ENCODE measurements around the gene ZSCAN16.
"Not testable (repeated sequence)": the region's sequence is repeated elsewhere in the genome, so short reads cannot be mapped to it uniquely, and the experiment has no call there.

The ZSCAN16 gene

DNA sequence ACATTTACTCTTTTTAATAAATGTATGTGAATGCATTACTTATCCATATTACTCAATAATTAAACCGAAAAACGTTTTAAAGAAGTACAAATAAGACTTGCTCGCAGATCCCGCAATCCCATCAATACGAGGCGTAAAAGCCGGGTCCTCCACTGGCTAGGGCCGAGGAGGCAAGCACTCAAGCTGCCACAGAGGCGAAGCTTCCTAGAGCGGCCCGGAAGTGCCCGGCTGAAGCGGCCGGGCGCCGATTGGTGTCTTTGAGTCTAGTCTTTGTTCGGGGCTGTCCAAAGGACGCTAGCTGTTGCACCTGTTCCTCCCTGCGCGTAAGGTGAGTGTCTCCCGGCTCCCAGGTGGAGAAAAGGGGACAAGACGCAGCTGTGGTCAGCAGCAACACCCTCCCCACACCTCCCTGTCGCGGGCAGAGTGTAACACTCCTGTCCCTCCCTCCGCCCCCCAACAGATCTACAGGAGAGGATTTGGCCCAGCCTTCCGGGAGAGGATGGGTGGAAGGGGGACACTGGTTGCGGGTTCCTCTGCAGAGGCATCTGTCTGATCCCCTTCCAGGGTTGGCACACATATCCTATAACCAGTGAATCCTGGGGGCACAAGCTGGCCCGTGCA, at the start of gene ZSCAN16:
TSS of gene ZSCAN16 (plus strand) at position 260 of the 621 bp plus-strand sequence. CDS start 835 bp downstream, outside the sequence.
- peak; percentile 24 to 62 (median 39) for DNase-seq

DNA sequence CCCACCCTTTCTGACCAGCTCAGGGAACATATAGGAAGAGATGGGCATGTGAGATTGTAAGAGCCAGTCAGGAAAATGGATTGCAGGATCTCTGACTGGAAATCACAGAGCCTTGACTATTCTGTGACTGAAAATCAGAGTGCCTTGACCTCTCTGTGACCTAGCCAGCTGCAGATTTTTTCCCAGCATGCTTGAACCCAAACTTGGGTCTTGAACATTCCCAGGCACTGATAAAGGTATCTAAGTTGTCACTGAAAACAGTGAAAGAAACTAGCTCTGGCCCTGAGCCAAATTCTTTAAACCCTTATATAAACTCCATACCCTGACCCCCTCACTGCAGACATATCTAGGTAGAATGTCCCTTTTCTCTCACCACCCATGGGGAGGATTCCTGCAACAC, 46.4 kb upstream of the ZSCAN16 start:
- no peak for DNase-seq

DNA sequence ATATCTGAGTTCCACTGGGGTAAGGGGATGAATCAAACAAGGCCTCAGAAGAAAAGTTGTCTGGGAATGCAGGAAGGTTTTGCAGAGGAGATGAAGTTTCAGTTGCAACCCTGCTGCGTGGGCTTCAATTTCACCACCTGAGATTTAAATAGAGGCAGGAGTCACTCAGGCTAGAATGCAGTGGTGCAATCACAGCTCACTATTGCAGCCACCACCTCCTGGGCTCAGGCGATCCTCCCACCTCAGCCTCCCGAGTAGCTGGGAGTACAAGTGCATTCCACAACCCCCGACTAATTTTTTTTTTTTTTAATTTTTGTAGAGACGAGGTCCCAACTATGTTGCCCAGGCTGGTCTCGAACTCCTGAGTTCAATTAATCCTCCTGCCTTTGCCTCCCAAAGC, 45.6 kb upstream of the ZSCAN16 start:
- DNase-seq: no peak

DNA sequence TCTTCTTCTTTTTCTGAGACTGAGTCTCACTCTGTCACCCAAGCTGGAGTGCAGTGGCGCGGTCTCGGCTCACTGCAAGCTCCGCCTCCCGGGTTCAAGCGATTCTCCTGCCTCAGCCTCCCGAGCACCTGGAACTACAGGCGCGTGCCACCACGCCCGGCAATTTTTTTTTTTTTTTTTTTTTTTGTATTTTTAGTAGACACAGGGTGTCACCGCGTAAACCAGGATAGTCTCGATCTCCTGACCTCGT, 44.1 kb upstream of the ZSCAN16 start, which contains the start of gene ZNF165:
TSS of gene ZNF165 (plus strand) at position 188 of the 250 bp plus-strand sequence. CDS start 4,913 bp downstream, outside the sequence.
- not testable (repeated sequence) for DNase-seq

DNA sequence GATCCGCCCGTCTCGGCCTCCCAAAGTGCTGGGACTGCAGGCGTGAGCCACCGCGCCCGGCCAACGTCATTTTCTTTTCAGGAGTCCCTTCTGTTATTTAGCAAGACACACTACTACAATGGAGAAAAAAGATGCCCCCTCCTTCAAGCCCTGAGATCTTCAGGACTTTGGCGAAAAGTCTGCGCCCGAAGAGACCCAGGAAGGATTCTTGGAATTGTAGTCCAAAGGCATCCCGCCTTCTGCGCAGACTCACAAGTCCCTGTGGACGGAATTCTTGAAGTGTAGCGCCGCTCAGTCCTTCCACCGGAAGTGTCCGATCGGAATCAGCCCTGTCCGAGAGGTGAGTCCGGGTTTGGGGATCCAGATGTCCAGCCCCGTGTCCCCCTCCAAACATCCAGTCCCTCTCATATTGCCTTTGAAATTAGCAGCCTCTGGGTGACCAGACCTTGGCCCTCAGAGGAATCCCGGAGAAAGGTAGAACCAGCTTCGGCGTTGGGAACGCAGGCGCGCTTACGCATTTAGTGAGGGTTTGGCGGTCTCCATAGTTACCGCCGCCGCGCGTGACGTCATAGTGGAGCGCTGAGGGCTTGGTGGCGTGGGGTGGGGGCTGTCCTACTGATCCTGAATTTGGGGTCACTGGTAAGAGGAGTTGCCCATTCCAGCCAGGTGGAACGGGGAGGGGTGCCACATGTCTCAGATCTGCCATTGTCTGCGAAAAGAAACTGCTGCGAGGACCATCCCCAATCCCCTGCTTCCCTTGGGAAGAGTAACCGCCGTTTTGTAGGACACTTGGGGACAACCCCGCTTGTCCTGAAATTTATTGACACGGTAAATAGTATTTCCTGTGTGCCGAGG, 43.6 kb upstream of the ZSCAN16 start:
- DNase-seq: peak; percentile 88 to 91 (median 90)

DNA sequence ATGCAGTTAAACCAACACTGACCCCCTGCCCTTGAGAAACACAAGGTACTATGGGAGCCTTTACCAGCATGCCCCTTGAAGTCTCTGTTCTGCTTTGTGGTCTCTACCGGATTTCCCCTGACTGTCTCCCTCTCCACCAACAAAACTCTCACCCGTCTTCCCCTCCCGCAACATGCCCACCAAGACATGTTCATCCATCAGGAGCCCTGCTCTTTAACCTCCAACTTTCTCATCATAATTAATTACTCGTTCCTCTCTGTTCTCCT, 43.0 kb upstream of the ZSCAN16 start:
- DNase-seq: peak in 1 of 4 experiments; percentile 13

DNA sequence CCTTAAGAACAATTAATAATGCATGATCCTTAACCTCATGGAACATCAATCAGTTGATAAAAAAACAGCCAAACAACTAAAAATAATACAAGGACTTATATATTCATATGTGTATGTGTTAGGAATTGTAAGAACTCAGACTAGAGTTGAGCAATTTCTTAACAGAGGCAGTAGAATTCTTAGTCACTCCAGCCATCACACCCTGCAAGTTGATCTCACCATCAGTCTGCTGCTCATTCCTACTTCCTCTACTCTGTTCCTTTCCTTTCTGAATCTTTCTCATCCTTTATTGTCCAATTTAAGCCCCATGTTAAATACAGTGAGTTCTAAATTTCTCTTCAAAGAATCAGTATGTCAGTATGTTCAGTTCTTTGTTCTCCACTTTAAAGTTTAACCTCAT, 41.5 kb upstream of the ZSCAN16 start:
- DNase-seq: no peak

DNA sequence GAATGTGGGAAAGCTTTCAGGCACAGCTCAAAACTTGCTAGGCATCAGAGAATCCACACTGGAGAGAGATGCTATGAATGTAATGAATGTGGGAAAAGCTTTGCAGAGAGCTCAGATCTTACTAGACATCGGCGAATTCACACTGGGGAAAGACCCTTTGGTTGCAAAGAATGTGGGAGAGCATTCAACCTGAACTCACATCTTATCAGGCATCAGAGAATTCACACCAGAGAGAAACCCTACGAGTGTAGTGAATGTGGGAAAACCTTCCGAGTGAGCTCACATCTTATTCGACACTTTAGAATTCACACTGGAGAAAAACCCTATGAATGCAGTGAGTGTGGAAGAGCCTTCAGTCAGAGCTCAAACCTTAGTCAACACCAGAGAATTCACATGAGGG, 35.4 kb upstream of the ZSCAN16 start:
- no peak for DNase-seq

DNA sequence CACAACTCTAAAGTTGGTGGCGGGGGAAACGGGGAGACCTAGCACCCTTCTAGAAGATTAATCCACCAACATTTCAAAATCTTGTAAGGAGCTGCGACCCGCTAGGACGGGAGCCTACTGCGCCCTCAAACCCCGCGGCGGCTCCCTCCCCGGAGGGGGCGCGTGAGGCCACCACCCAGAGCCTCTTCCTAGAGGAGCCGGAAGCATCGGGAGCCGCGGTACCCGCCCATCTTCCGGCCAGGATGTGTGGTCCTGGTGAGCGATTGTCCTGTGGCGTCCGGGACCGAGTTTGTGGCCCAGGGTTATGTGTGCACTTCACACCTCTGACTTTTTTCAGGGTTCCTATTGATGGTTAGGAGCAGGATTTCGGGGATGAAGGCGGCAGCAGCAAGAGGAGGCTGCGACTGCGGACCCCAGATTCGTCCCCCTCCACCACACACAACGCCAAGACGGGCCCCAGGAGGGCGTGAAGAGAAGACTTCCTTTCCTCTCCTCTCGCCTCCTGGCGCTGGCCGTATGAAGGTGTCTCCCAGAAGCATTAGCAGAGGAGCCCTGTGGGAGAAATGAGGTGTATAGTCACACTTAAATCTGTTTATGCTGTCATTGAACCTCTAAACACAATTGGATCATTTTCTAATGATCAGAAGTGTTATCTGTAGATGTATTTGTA, 33.4 kb upstream of the ZSCAN16 start:
- no peak for DNase-seq

DNA sequence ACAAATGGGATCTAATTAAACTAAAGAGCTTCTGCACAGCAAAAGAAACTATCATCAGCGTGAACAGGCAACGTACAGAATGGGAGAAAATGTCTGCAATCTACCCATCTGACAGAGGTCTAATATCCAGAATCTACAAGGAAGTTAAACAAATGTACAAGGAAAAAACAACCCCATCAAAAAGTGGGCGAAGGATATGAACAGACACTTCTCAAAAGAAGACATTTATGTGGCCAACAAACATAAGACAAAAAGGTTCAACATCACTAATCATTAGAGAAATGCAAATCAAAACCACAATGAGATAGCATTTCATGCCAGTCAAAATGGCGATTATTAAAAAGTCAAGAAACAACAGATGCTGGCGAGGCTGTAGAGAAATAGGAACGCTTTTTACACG, 22.2 kb upstream of the ZSCAN16 start:
- not testable (repeated sequence) for DNase-seq

DNA sequence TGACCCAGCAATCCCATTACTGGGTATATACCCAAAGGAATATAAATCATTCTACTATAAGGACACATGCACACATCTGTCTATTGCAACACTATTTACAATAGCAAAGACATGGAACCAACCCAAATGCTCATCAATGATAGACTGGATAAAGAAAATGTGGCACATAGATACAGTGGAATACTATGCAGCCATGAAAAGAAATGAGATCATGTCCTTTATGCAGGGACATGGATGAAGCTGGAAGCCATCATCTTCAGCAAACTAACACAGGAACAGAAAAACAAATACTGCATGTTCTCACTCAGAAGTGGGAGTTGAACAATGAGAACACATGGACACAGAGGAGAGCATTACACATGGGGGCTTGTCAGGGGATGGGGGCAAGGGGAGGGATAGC, 21.7 kb upstream of the ZSCAN16 start:
- DNase-seq: not testable (repeated sequence)

DNA sequence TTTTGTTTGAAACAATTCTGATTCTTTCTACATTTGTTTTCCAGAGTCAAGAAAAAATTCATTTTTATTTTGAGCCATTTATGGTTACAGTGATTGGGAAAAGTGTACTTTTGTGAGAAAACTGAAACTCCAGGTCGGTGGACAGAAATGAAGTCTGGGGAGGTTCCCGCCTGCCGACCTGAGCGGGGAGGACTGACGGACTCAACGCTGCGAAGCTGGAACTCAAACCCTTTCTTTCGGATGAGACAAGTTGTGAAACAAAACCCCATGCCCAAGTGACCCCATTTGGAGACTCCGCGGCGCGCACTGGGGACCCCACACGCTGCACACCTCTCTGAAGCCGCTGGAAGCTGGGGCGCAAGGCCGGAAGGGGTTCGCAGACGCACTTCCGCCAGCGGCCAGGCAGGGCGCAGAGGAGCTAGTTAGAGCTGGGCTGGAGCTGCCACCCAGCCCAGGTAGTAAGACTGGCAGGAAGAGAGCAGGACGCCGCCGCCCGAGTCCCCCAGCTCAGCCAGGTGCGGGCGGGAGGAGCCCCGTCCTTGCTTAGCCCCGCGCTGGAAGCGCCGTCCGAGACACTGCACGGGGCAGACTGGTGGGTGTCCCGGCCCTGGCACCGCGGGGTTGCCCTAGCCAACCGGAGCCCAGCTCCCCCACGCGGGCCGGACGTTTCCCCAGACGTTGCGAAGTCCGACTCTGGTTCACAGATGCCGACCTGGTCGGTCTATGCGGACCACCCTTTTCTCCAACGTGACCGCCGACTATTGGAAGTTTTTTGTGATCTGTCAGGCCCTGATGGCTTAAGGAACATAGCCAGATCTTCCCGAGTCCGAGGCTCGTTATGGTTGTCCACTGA, 19.8 kb upstream of the ZSCAN16 start:
- peak; percentile 44 to 75 (median 61) for DNase-seq

DNA sequence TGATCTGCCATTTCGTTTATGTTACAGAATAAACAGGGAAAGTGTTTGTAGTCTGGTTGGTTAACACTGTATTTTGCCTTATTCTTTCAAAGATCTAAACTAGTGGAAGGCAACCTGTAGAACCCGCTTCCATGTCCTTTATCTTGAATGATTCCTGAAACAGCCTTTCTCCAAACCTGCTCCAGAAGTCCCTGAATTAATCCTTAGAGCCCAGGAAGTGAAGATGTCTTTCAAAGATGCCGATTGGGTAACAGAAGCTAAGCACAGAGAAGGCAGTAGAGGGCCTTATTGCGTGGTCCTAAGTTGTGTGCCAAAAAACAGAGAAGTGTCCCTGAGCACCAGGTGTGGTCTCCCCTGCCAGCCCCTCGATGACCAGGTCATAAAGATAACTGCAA, 19.2 kb upstream of the ZSCAN16 start:
- no peak for DNase-seq

DNA sequence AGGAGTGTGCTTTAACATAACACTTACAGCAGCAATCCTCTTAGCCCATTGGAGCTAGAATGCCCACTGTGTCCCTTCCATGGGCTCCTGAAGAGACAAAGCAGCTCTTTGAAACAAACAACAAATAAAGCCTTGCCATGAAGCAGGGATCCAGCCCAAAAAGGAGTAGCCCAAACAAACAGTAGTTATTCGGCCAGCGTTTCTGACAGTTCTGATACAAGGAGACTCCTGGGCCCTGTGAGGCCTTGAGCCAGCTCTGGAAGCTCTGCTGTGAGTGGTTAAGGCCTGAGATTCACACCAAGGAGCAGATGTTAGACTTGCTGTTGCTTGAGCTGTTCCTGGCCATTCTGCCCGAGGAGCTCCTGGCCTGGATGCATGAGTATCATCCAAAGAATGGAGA, 16.9 kb upstream of the ZSCAN16 start:
- DNase-seq: no peak

DNA sequence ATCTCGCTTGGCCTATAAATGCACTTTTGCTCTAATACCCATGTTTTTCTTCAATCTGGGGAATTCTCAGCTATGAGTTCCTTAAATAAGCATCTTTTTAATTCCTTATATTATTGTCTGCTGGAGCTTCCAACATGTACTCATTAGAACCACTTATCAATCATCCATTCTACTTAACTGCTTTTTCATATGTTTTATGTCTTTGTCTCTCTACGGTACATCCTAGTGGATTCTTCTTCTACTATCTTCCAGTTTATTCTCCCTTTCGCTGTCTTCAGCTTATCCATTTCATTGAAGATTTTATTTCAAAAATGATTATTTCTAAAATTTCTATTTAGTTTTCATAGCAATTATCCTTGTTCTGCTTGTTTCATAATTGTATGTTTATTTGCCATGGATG, 12.4 kb upstream of the ZSCAN16 start:
- DNase-seq: no peak

DNA sequence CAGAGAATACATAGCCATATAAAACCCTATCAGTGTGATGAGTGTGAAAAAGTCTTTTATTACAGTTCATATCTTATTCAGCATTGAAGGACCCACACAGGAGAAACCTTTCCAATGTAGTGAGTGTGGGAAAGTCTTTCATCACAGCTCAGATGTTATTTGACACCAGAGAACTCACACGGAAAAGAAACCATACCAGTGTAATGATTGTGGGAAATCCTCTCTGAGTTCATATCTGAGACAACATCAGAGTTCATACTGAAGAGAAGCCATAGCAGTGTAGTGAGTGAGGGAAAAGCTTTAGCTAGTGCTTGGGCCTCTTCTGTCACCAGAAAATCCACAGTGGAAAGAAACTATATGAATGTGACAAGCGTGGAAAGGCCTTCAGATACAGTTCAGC, 8.6 kb upstream of the ZSCAN16 start:
- DNase-seq: no peak

DNA sequence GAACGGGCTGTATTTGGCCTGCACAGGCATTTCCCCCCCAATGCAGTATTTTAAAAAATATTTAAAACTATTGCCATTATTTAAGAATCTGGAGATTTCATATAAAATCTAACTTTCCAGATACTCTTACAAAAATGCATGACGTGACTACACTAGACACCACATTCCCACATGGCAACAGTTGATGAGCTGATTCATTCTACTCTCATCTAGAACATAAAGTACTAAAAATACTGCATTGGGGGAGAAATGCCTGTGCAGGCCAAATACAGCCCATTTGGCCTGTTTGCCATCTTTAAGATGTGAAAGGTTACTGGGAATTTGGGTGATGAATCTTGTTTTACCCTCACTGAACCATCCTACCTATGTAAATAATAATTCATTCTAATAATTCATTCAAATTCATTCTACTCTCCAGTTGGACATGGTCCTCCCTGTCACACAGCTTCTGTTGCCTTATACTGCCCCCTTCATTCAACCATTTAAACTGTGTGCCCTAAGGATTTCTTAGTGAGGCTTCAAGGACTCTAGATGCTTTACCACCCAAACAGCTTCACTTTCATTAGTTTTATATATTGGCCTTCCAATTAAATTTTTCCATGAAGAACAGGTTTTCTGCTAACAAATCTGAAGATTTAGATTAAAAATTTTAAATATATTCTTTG, 6.9 kb upstream of the ZSCAN16 start:
- no peak for DNase-seq

DNA sequence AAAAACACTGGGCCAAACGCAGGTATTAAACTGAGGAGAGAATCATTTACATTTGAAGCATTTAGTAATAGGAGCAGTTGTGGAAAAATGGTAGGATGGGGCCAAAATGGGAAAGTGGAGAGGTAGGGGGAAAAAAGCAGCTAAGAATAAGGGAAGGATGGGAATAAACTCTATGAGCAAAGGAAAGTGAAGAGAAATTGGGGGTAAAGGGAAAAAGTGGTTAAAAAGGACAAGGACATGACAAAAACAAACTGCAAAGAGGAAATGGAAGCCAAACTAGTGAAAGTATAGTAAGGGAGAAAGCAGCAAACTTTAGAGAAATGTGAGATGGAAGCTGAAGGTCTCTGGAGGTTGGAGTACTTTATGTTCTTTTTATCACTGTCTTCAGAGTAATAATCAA, 6.2 kb upstream of the ZSCAN16 start:
- DNase-seq: no peak

DNA sequence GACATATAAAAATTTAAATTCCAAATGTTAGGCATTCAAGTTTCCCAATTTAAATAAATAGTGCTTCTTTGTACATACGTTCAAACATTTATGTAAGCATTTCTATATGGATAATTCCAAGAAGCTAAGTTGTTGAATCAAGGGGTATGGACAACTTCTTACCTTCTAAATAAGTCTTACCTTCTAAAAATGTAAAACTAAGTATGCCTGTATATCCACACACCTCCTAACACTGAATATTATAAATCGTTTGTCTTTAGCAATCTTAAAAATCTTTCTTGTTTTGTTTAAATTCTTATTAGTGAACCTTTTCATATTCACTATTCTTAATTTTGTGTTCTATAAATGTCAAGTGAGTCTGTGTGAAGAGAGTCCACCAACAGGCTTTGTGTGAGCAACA, 2.5 kb upstream of the ZSCAN16 start:
- no peak for DNase-seq

DNA sequence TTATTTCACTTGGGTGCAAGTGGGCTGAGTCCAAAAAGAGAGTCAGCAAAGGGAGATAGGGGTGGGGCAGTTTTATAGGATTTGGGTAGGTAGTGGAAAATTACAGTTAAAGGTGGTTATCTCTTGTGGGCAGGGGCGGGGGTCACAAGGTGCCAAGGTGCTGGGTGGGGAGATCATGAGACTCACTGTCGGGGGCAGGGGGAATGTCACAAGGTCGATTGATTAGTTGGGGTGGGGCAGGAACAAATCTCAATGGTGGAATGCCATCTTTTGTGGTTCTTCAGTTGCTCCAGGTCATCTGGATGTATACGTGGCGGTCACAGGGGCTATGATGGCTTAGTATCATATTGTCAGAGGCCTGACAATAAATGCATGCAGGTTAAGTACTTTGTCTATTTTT, 2.1 kb upstream of the ZSCAN16 start:
- not testable (repeated sequence) for DNase-seq

DNA sequence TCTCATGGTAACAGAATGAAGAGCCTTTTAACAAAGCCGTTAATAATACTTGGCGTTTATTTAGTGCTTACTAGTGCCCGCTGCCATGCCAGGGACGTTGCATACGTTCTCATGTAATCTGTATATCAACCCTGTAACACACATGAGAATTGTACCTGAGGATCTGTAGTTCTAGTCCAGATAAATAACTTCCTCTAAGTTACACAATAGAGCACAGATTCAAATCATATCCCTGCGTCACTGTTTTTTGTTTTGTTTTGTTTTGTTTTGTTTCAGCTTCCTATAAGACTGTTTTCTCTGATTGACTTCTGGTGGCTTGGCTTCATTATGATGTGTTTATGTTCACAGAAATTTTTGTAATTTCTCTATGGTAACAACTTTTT, 553 bp downstream of the ZSCAN16 start:
- DNase-seq: no peak

DNA sequence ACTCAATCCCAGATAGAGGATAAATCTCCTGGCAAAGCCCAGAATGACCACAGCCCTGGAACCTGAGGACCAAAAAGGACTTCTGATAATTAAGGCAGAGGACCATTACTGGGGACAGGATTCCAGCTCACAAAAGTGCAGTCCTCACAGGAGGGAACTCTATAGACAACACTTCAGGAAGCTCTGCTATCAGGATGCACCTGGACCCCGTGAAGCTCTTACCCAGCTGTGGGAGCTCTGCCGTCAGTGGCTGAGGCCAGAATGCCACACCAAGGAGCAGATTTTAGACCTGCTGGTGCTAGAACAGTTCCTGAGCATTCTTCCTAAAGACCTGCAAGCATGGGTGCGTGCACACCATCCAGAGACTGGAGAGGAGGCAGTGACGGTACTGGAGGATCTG, 992 bp downstream of the ZSCAN16 start:
- DNase-seq: no peak

DNA sequence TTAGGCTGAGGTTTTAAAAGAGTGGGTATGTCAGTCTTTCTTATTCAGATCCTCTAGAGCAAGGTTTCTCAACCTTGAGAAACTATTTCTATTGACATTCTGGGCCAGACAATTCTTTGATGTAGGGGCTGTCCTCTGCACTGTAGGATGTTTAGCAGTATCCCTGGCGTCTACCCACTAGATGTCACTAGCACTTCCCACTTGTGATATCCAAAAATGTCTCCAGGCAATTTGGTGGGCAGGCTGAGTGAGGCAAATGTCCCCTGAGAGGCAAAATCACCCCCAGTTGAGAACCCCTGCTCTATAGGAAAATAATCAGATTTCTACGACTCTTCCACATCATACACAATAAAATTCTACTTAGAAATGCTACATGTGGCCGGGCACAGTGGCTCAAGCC, 9.6 kb downstream of the ZSCAN16 start:
- no peak for DNase-seq

Measured in activated naive CD4-positive, alpha-beta T cell (primary cell).